ENCODE results near the gene GNPDA1. TPM values are rescaled to one million over a fixed set of nuclear protein-coding genes. Genes with fewer than 3 reads are reported as not detected.

GNPDA1 gene
- total RNA-seq, 1 experiment from 2014 or later, result 54.1 TPM

DNA sequence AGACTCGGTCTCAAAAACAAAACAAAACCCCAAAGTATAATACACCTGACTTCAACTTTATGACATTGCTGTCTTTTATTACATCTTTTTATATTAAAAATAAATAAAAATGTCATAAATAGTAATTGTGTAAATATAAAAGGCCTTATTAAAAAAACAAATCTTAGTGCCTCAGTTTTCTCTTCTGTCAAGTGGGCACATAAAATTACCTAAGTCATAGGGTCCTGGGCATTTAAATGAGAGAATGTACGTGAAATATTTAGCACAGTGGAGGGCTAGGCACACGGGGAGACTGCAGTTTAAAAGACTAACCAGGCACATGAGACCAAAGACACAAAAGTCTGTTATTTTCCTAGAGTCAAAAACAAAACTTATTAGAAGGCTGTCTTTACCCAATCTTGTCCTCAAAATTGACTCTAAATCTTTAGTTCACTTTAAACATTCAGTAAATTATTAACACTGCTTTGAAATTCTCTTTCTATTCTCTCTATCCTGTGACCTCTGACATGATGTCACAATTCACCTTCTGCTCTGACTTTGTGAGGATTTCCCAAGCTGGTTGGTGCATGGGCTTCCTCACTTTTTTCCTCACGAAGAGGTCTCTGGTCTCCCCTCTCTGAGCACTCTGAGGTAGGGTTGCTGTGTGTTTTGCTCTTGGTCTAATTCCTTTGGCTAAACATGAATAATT lies 46.4 kb downstream of the GNPDA1 start:
- Histone ChIP-seq H3K27me3 (ENCODE audit: insufficient read depth, low read depth) (no peaks in the 10 kb centered on the region), H3K9me2 (ENCODE audit: insufficient read depth) (no peaks in the 10 kb centered on the region), H3K4me1 (replicated peaks; ENCODE audit: insufficient read depth) (peaks cover 20% of the 10 kb centered on the region), H3K4me2 (no peak overlapping the region), H3K79me2 (ENCODE audit: low read depth) (peaks cover 16% of the 10 kb centered on the region), H2AFZ (no peak overlapping the region), H3F3A (ENCODE audit: insufficient read depth, low read depth) (peaks cover 37% of the 10 kb centered on the region), H3K27ac (no peak overlapping the region), H3K4me3 (no peak overlapping the region), H3K9me3 (ENCODE audit: insufficient read depth, low read depth) (no peaks in the 10 kb centered on the region), H3K36me3 (ENCODE audit: low read depth) (no peaks in the 10 kb centered on the region), H4K20me1 (ENCODE audit: insufficient read depth) (no peaks in the 10 kb centered on the region)
- CTCF ChIA-PET, result no interaction called here
- TF ChIP-seq, protein P1, sequence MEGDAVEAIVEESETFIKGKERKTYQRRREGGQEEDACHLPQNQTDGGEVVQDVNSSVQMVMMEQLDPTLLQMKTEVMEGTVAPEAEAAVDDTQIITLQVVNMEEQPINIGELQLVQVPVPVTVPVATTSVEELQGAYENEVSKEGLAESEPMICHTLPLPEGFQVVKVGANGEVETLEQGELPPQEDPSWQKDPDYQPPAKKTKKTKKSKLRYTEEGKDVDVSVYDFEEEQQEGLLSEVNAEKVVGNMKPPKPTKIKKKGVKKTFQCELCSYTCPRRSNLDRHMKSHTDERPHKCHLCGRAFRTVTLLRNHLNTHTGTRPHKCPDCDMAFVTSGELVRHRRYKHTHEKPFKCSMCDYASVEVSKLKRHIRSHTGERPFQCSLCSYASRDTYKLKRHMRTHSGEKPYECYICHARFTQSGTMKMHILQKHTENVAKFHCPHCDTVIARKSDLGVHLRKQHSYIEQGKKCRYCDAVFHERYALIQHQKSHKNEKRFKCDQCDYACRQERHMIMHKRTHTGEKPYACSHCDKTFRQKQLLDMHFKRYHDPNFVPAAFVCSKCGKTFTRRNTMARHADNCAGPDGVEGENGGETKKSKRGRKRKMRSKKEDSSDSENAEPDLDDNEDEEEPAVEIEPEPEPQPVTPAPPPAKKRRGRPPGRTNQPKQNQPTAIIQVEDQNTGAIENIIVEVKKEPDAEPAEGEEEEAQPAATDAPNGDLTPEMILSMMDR (conservative IDR thresholded peaks at IDR 0.05), result no peak
- TF ChIP-seq EZH2 (IDR thresholded peaks at IDR 0.05; ENCODE audit: low read depth), result no peak
- POLR2A ChIA-PET (ENCODE audit: unreplicated experiment), result no interaction called here
- intact Hi-C loops (cut with micrococcal nuclease; ENCODE audit: unreplicated experiment), result loop anchor here (10.0 kb wide), 1 partner anchor 372 kb away; no protein-coding TSS in a partner anchor
- no peak for DNase-seq
- BruUV-seq (replicated peaks), result no TSS peak

GRCh38 chr5:141965071-141965470 lies 47.8 kb downstream of the GNPDA1 start:
- Histone ChIP-seq H3K4me3 (no peak overlapping the region), H3F3A (ENCODE audit: insufficient read depth, low read depth) (peaks cover 27% of the 10 kb centered on the region), H3K27me3 (ENCODE audit: insufficient read depth, low read depth) (no peaks in the 10 kb centered on the region), H3K9me2 (ENCODE audit: insufficient read depth) (no peaks in the 10 kb centered on the region), H3K4me2 (no peak overlapping the region), H3K79me2 (ENCODE audit: low read depth) (peaks cover 4% of the 10 kb centered on the region; the same call in 1 of the 2 replicates), H3K27ac (no peak overlapping the region), H2AFZ (no peak overlapping the region), H3K36me3 (ENCODE audit: low read depth) (no peaks in the 10 kb centered on the region), H4K20me1 (ENCODE audit: insufficient read depth) (no peaks in the 10 kb centered on the region), H3K9me3 (ENCODE audit: insufficient read depth, low read depth) (no peaks in the 10 kb centered on the region), H3K4me1 (replicated peaks; ENCODE audit: insufficient read depth) (peaks cover 13% of the 10 kb centered on the region)
- no peak for DNase-seq
- BruUV-seq (replicated peaks), result no TSS peak
- POLR2A ChIA-PET (ENCODE audit: unreplicated experiment), result no interaction called here
- TF ChIP-seq, protein P1 (conservative IDR thresholded peaks at IDR 0.05), result no peak
- TF ChIP-seq EZH2 (IDR thresholded peaks at IDR 0.05; ENCODE audit: low read depth), result no peak
- intact Hi-C loops (cut with micrococcal nuclease; ENCODE audit: unreplicated experiment), result loop anchor here (10.0 kb wide), 1 partner anchor 370 kb away; no protein-coding TSS in a partner anchor
- CTCF ChIA-PET, result interaction anchor here (1.1 kb wide), 1 partner anchor 299 kb away, joined by 4 read pairs; no protein-coding TSS in a partner anchor

- no peak for DNase-seq
- Histone ChIP-seq H3K9me2 (ENCODE audit: insufficient read depth) (no peaks in the 10 kb centered on the region), H3K4me1 (replicated peaks; ENCODE audit: insufficient read depth) (peaks cover 13% of the 10 kb centered on the region), H2AFZ (no peak overlapping the region), H3K79me2 (ENCODE audit: low read depth) (no peaks in the 10 kb centered on the region), H4K20me1 (ENCODE audit: insufficient read depth) (no peaks in the 10 kb centered on the region), H3K9me3 (ENCODE audit: insufficient read depth, low read depth) (no peaks in the 10 kb centered on the region), H3K36me3 (ENCODE audit: low read depth) (no peaks in the 10 kb centered on the region), H3K27ac (no peak overlapping the region), H3F3A (ENCODE audit: insufficient read depth, low read depth) (peaks cover 15% of the 10 kb centered on the region), H3K4me3 (no peak overlapping the region), H3K27me3 (ENCODE audit: insufficient read depth, low read depth) (no peaks in the 10 kb centered on the region), H3K4me2 (no peak overlapping the region)
- no peak for TF ChIP-seq EZH2 (IDR thresholded peaks at IDR 0.05; ENCODE audit: low read depth)
- TF ChIP-seq, protein P1 (conservative IDR thresholded peaks at IDR 0.05), result no peak
- BruUV-seq (replicated peaks), result no TSS peak
- CTCF ChIA-PET, result interaction anchor here (0.6 to 0.7 kb wide), 3 partner anchors 99 to 556 kb away, joined by 3 read pairs; no protein-coding TSS in a partner anchor
- intact Hi-C loops (cut with micrococcal nuclease; ENCODE audit: unreplicated experiment), result loop anchor here (5.0 to 10.0 kb wide), 2 partner anchors 151 to 369 kb away; no protein-coding TSS in a partner anchor
- POLR2A ChIA-PET (ENCODE audit: unreplicated experiment), result no interaction called here
Observed at GRCh38 chr5:141963701-141964100, 49.1 kb downstream of the GNPDA1 start.
